IMR-90 (cell line): ENCODE results near the gene TMED4. TPM values are rescaled to one million over a fixed set of nuclear protein-coding genes. Genes with fewer than 3 reads are reported as not detected.

Source experiments
- ATAC-seq: fragments of 200-7000 bp; cut with Tn5 transposase; 2 replicates; pipeline ENCODE4 v1.9.1; 2020; ENCODE audit warnings: low read depth, mild to moderate bottlenecking, moderate library complexity
- BruUV-seq: library from RNA; stranded (reverse); fragments of 400-500 nt; replicated peaks from 2 replicates; lab custom pipeline; 2021; lab: Mats Ljungman, UMichigan
- CTCF ChIA-PET: fragments of 300-600 bp; formaldehyde crosslinking; extraction: SDS; loops from one replicate; lab custom pipeline; 2021; ENCODE audit warnings: antibody characterized with exemption; lab: Yijun Ruan, JAX
- POLR2A ChIA-PET: fragments of 300-600 bp; sonication (Branson Sonifier 250); formaldehyde crosslinking; loops from one replicate; lab custom pipeline; 2022; ENCODE audit warnings: antibody characterized with exemption; ENCODE audit not compliant: unreplicated experiment; lab: Charles Lee
- DNase-seq: peaks from one replicate; pipeline ENCODE4 v3.0.0; 2013
- H2AFZ ChIP-seq: replicated peaks from 2 replicates; pipeline ENCODE3; 2013; ENCODE audit warnings: low read length, mild to moderate bottlenecking; ENCODE audit not compliant: poor library complexity
- H2AK5ac ChIP-seq: 2 replicates; pipeline ENCODE4 v1.6.1; 2013; ENCODE audit warnings: low read depth, low read length, inconsistent platforms
- H2AK9ac ChIP-seq: replicated peaks from 2 replicates; pipeline ENCODE3; 2013; ENCODE audit warnings: mild to moderate bottlenecking, low read depth, low read length, moderate library complexity; ENCODE audit not compliant: poor library complexity
- H2BK120ac ChIP-seq: 2 replicates; pipeline ENCODE4 v1.6.1; 2013; ENCODE audit warnings: low read depth, low read length, inconsistent platforms
- H2BK15ac ChIP-seq: 3 replicates; pipeline ENCODE4 v1.6.1; 2013; ENCODE audit warnings: low read depth, low read length, inconsistent platforms
- H2BK20ac ChIP-seq: 2 replicates; pipeline ENCODE4 v1.6.1; 2013; ENCODE audit warnings: low read depth, mild to moderate bottlenecking, inconsistent platforms, low read length, moderate library complexity
- H2BK5ac ChIP-seq: 2 replicates; pipeline ENCODE4 v1.6.1; 2013; ENCODE audit warnings: mild to moderate bottlenecking, low read depth, low read length, inconsistent platforms; ENCODE audit not compliant: poor library complexity, severe bottlenecking
- H3K14ac ChIP-seq: replicated peaks from 2 replicates; pipeline ENCODE4 v1.6.1; 2013; ENCODE audit warnings: low read depth, low read length, inconsistent platforms
- H3K18ac ChIP-seq: 2 replicates; pipeline ENCODE4 v1.6.1; 2013; ENCODE audit warnings: low read depth, low read length, control low read depth
- H3K23ac ChIP-seq: 2 replicates; pipeline ENCODE4 v1.6.1; 2013; ENCODE audit warnings: low read depth, low read length, inconsistent platforms
- H3K27ac ChIP-seq: 2 replicates; pipeline ENCODE4 v1.5.1; 2013; ENCODE audit warnings: mild to moderate bottlenecking, control low read depth, low read length; ENCODE audit not compliant: insufficient read depth
- H3K27me3 ChIP-seq: 2 replicates; pipeline ENCODE4 v1.6.1; 2013; ENCODE audit warnings: low read length; ENCODE audit not compliant: control insufficient read depth, insufficient read depth
- H3K36me3 ChIP-seq: 2 replicates; pipeline ENCODE4 v1.6.1; 2013; ENCODE audit warnings: low read length, mixed read lengths; ENCODE audit not compliant: control insufficient read depth, insufficient read depth
- H3K4ac ChIP-seq: 2 replicates; pipeline ENCODE4 v1.6.1; 2013; ENCODE audit warnings: low read depth, low read length, inconsistent platforms
- H3K4me1 ChIP-seq: 2 replicates; pipeline ENCODE4 v1.6.1; 2013; ENCODE audit warnings: low read length, mixed read lengths; ENCODE audit not compliant: control insufficient read depth, insufficient read depth
- H3K4me2 ChIP-seq: 2 replicates; pipeline ENCODE4 v1.6.1; 2013; ENCODE audit warnings: low read depth, mild to moderate bottlenecking, control low read depth, low read length, moderate library complexity
- H3K4me3 ChIP-seq: 2 replicates; pipeline ENCODE4 v1.5.1; 2013; ENCODE audit warnings: low read depth, mild to moderate bottlenecking, control low read depth, low read length, moderate library complexity; ENCODE audit not compliant: insufficient read depth
- H3K56ac ChIP-seq: 2 replicates; pipeline ENCODE4 v1.6.1; 2013; ENCODE audit warnings: low read length, inconsistent platforms; ENCODE audit not compliant: insufficient read depth; ENCODE audit errors: extremely low read depth
- H3K79me1 ChIP-seq, 2 experiments: 2 replicates each; pipeline ENCODE4 v1.6.1; 2013; ENCODE audit warnings: low read length in 2 of 2, inconsistent platforms in 1 of 2, low read depth in 1 of 2
- H3K9ac ChIP-seq: 2 replicates; pipeline ENCODE4 v1.6.1; 2013; ENCODE audit warnings: low read depth, low read length, control low read depth
- H3K9me1 ChIP-seq: 2 replicates; pipeline ENCODE4 v1.6.1; 2013; ENCODE audit warnings: low read length, inconsistent platforms; ENCODE audit not compliant: insufficient read depth
- H3K9me3 ChIP-seq: 2 replicates; pipeline ENCODE4 v1.6.1; 2013; ENCODE audit warnings: low read length; ENCODE audit not compliant: control insufficient read depth, insufficient read depth
- H4K20me1 ChIP-seq: 2 replicates; pipeline ENCODE4 v1.6.1; 2013; ENCODE audit warnings: low read length, inconsistent platforms; ENCODE audit not compliant: insufficient read depth
- H4K5ac ChIP-seq: 2 replicates; pipeline ENCODE4 v1.6.1; 2013; ENCODE audit warnings: mild to moderate bottlenecking, low read depth, low read length, control low read depth
- H4K8ac ChIP-seq, 2 experiments: 2 replicates each; pipeline ENCODE4 v1.6.1; 2013; ENCODE audit warnings: low read depth in 2 of 2, low read length in 2 of 2, control low read depth in 1 of 2, inconsistent platforms in 1 of 2
- H4K91ac ChIP-seq: 2 replicates; pipeline ENCODE4 v1.6.1; 2013; ENCODE audit warnings: low read depth, low read length, inconsistent platforms; ENCODE audit not compliant: insufficient read depth
- BHLHE40 ChIP-seq: fragments of 150-350 bp; IDR thresholded peaks from 2 replicates; pipeline ENCODE4 v1.6.1; 2016; ENCODE audit warnings: mild to moderate bottlenecking, low read depth, low read length
- CEBPB ChIP-seq: IDR thresholded peaks from 2 replicates; pipeline ENCODE4 v1.6.1; 2012; ENCODE audit warnings: low read depth, low read length, improper control_type of control experiment
- CHD1 ChIP-seq: IDR thresholded peaks from 2 replicates; pipeline ENCODE4 v1.6.1; 2012; ENCODE audit warnings: low read depth, low read length, improper control_type of control experiment
- CTCF ChIP-seq: conservative IDR thresholded peaks from 2 replicates; pipeline ENCODE4 v1.5.1; 2012; ENCODE audit warnings: mild to moderate bottlenecking, low read depth, low read length, improper control_type of control experiment
- ELK1 ChIP-seq: fragments of 150-350 bp; IDR thresholded peaks from 2 replicates; pipeline ENCODE4 v1.6.1; 2016; ENCODE audit warnings: low read depth, mild to moderate bottlenecking, low read length, moderate library complexity, borderline replicate concordance
- FOS ChIP-seq: fragments of 150-350 bp; IDR thresholded peaks from 2 replicates; pipeline ENCODE4 v1.6.1; 2016; ENCODE audit warnings: low read depth, low read length
- MAFK ChIP-seq: IDR thresholded peaks from 2 replicates; pipeline ENCODE4 v1.6.1; 2012; ENCODE audit warnings: low read depth, low read length, improper control_type of control experiment
- MAZ ChIP-seq: IDR thresholded peaks from 2 replicates; pipeline ENCODE4 v1.6.1; 2012; ENCODE audit warnings: low read depth, mild to moderate bottlenecking, low read length, improper control_type of control experiment, moderate library complexity, borderline replicate concordance
- MXI1 ChIP-seq: IDR thresholded peaks from 2 replicates; pipeline ENCODE4 v1.6.1; 2012; ENCODE audit warnings: low read depth, mild to moderate bottlenecking, low read length, moderate library complexity, borderline replicate concordance
- NFE2L2 ChIP-seq: fragments of 150-350 bp; IDR thresholded peaks from 2 replicates; pipeline ENCODE4 v1.6.1; 2016; ENCODE audit warnings: low read depth, mild to moderate bottlenecking, low read length
- POLR2A ChIP-seq: IDR thresholded peaks from 2 replicates; pipeline ENCODE4 v1.6.1; 2012; ENCODE audit warnings: mild to moderate bottlenecking, low read depth, low read length
- RAD21 ChIP-seq: IDR thresholded peaks from 2 replicates; pipeline ENCODE4 v1.6.1; 2012; ENCODE audit warnings: low read length, improper control_type of control experiment
- RCOR1 ChIP-seq: IDR thresholded peaks from 2 replicates; pipeline ENCODE4 v1.6.1; 2012; ENCODE audit warnings: mild to moderate bottlenecking, low read length, improper control_type of control experiment; ENCODE audit not compliant: insufficient replicate concordance
- RFX5 ChIP-seq: IDR thresholded peaks from 2 replicates; pipeline ENCODE4 v1.8.0; 2012; ENCODE audit warnings: low read depth, mild to moderate bottlenecking, low read length, moderate library complexity
- SMC3 ChIP-seq: fragments of 150-350 bp; IDR thresholded peaks from 2 replicates; pipeline ENCODE4 v1.6.1; 2016; ENCODE audit warnings: low read depth, mild to moderate bottlenecking, antibody characterized with exemption, low read length, moderate library complexity
- USF2 ChIP-seq: fragments of 150-350 bp; IDR thresholded peaks from 2 replicates; pipeline ENCODE4 v1.6.1; 2017; ENCODE audit warnings: mild to moderate bottlenecking, antibody characterized with exemption, low read length, low read depth
- WGBS, 2 experiments: methylation state at CpG; one replicate each; pipeline versions ENCODE4 v1.1.5 to v1.1.7; 2013; ENCODE audit warnings: missing lambda C conversion rate in 2 of 2; ENCODE audit not compliant: insufficient read length in 1 of 2; ENCODE audit errors: extremely low coverage in 2 of 2; 5-methylcytosine and 5-hydroxymethylcytosine counted together
- dilution Hi-C: fragments of 300-500 bp; cut with HindIII; formaldehyde crosslinking; loops from one replicate; pipeline ENCODE4 v1.14.3; 2018; ENCODE audit warnings: low sequenced_read_pairs; ENCODE audit not compliant: unreplicated experiment
- in situ Hi-C: fragments of 300-500 bp; cut with MboI; formaldehyde crosslinking; loops from 3 replicates; pipeline ENCODE4 v1.14.3; 2019; ENCODE audit warnings: low sequenced_read_pairs, inconsistent platforms, mixed read lengths
- intact Hi-C: fragments of 100-400 bp; cut with micrococcal nuclease; formaldehyde crosslinking; loops from 2 replicates; pipeline ENCODE4 v1.10.0; 2022
- polyA plus RNA-seq, 3 experiments: library from polyadenylated mRNA; depleted of rRNA; stranded (reverse); fragments of >200 nt; gene quantifications; 2 replicates each; pipeline ENCODE4 v1.2.3, GENCODE V29; 2012; ENCODE audit warnings: low replicate concordance in 1 of 3
- total RNA-seq: library from RNA; depleted of rRNA; stranded (reverse); fragments of >200 nt; gene quantifications from 2 replicates; pipeline ENCODE4 v1.2.3, GENCODE V29; 2012

TMED4 gene
- total and polyA plus RNA-seq, 2 of the 4 experiments (the other 2 are of a cell fraction), result 58.6 to 92.7 TPM

GRCh38 chr7:44559485-44559884, 22.5 kb downstream of the TMED4 start:
- no peak for DNase-seq
- H3K4me2 ChIP-seq, result no peak overlapping the region
- no peak overlapping the region for H2BK5ac ChIP-seq
- H3K9me1 ChIP-seq, result peaks cover 6% of the 10 kb centered on the region; the same call in 1 of the 2 replicates
- H3K9ac ChIP-seq, result no peak overlapping the region
- BruUV-seq, result no TSS peak
- ChIA-PET POLR2A (no interaction called here), CTCF (no interaction called here)
- no peaks in the 10 kb centered on the region for H3K9me3 ChIP-seq
- ATAC-seq, result no peak
- peaks cover 6% of the 10 kb centered on the region for H3K36me3 ChIP-seq
- no peak overlapping the region for H4K5ac ChIP-seq
- no peak overlapping the region for H4K8ac ChIP-seq
- no peak overlapping the region for H2BK20ac ChIP-seq
- H3K14ac ChIP-seq, result no peak overlapping the region
- no peak overlapping the region for H3K4me3 ChIP-seq
- peaks cover 2% of the 10 kb centered on the region; the same call in 1 of the 2 replicates for H3K4me1 ChIP-seq
- peaks cover 4% of the 10 kb centered on the region for H3K27me3 ChIP-seq
- peaks cover 7% of the 10 kb centered on the region for H4K20me1 ChIP-seq
- H3K4ac ChIP-seq, result no peak overlapping the region
- H3K56ac ChIP-seq, result no peak overlapping the region
- TF ChIP-seq CTCF (no peak), CEBPB (no peak), CHD1 (no peak), MAZ (no peak), POLR2A (no peak), BHLHE40 (no peak), FOS (no peak), USF2 (no peak), MAFK (no peak), MXI1 (no peak), NFE2L2 (no peak), RCOR1 (no peak), SMC3 (no peak), RFX5 (no peak), ELK1 (no peak), RAD21 (no peak)
- H2BK15ac ChIP-seq, result no peak overlapping the region
- WGBS, 2 experiments, result no CpG with 5 or more reads among the region's 4 CpGs
- no peak overlapping the region for H2AK9ac ChIP-seq
- dilution Hi-C loops (no loop called here), in situ Hi-C loops (loop anchor here (5.0 kb wide), 1 partner anchor 72 kb away; no protein-coding TSS in a partner anchor), intact Hi-C loops (no loop called here)
- no peak overlapping the region for H3K27ac ChIP-seq
- peaks cover 0 to 4% of the 10 kb centered on the region in 2 experiments; a peak in 2 of 4 replicates for H3K79me1 ChIP-seq
- no peak overlapping the region for H2AFZ ChIP-seq
- H3K23ac ChIP-seq, result no peak overlapping the region
- no peak overlapping the region for H4K91ac ChIP-seq
- H3K18ac ChIP-seq, result no peak overlapping the region
- H2BK120ac ChIP-seq, result no peak overlapping the region
- H2AK5ac ChIP-seq, result no peak overlapping the region; the same call in 1 of the 2 replicates
